CD4-positive, alpha-beta T cell (primary cell): ENCODE data around the gene LUZP4. TPM values are rescaled to one million over a fixed set of nuclear protein-coding genes. Genes with fewer than 3 reads are reported as not detected.

ENCODE experiments used
- ATAC-seq: fragments of 200-7000 bp; cut with Tn5 transposase; one replicate; pipeline ENCODE4 v1.10.0; 2022; ENCODE audit warnings: mild to moderate bottlenecking; ENCODE audit not compliant: poor library complexity
- CTCF ChIA-PET: fragments of 350-600 bp; sonication (Branson Sonifier 250); formaldehyde crosslinking; loops from one replicate; lab custom pipeline; 2021; ENCODE audit warnings: antibody characterized with exemption, inconsistent platforms; lab: Charles Lee
- POLR2A ChIA-PET: fragments of 350-600 bp; sonication (Branson Sonifier 250); formaldehyde crosslinking; loops from one replicate; lab custom pipeline; 2021; ENCODE audit warnings: antibody characterized with exemption, inconsistent platforms; lab: Charles Lee
- DNase-seq, 14 experiments: peaks; one replicate each; pipeline ENCODE4 v3.0.0-alpha.2; 2013 to 2020; ENCODE audit warnings: mixed read lengths in 2 of 14
- H3K27ac ChIP-seq, 2 donors: one replicate each; pipeline versions ENCODE4 v1.5.1 to v1.7.0; 2013; ENCODE audit warnings: low read length in 2 of 2, low read depth in 1 of 2, mild to moderate bottlenecking in 1 of 2
- H3K27me3 ChIP-seq, 2 experiments: 1 replicate in 1 of 2; 2 replicates in 1 of 2; pipeline versions ENCODE4 v1.6.1 to v1.7.0; 2013; ENCODE audit warnings: low read length in 2 of 2, control low read depth in 1 of 2, mild to moderate bottlenecking in 1 of 2, moderate library complexity in 1 of 2; ENCODE audit not compliant: insufficient read depth in 2 of 2, control insufficient read depth in 1 of 2
- H3K36me3 ChIP-seq: one replicate; pipeline ENCODE4 v1.6.1; 2013; ENCODE audit warnings: low read length, control low read depth; ENCODE audit not compliant: insufficient read depth
- H3K4me1 ChIP-seq: one replicate; pipeline ENCODE4 v1.6.1; 2013; ENCODE audit warnings: low read length, control low read depth; ENCODE audit not compliant: insufficient read depth
- H3K4me3 ChIP-seq: one replicate; pipeline ENCODE4 v1.5.1; 2013; ENCODE audit warnings: mild to moderate bottlenecking, low read length, moderate library complexity
- H3K9me3 ChIP-seq, 2 experiments: 1 replicate in 1 of 2; 2 replicates in 1 of 2; pipeline versions ENCODE4 v1.6.1 to v1.7.0; 2013; ENCODE audit warnings: low read length in 2 of 2, mild to moderate bottlenecking in 2 of 2, control low read depth in 1 of 2, moderate library complexity in 1 of 2; ENCODE audit not compliant: control insufficient read depth in 1 of 2, insufficient read depth in 1 of 2
- H3K27ac Mint-ChIP-seq: one replicate; pipeline ENCODE4 v1.8.0; 2020; ENCODE audit warnings: mixed read lengths
- H3K27me3 Mint-ChIP-seq: one replicate; pipeline ENCODE4 v1.8.0; 2021; ENCODE audit warnings: mixed read lengths
- H3K36me3 Mint-ChIP-seq: one replicate; pipeline ENCODE4 v1.8.0; 2021; ENCODE audit warnings: low read depth, mixed read lengths
- H3K4me1 Mint-ChIP-seq: one replicate; pipeline ENCODE4 v1.8.0; 2021; ENCODE audit warnings: low read depth, mixed read lengths
- H3K4me3 Mint-ChIP-seq: one replicate; pipeline ENCODE4 v1.8.0; 2020; ENCODE audit warnings: mild to moderate bottlenecking, mixed read lengths
- H3K9me3 Mint-ChIP-seq: one replicate; pipeline ENCODE4 v1.8.0; 2020; ENCODE audit warnings: mixed read lengths
- intact Hi-C, 2 experiments: fragments of 100-400 bp; cut with DNase I in 1 of 2; cut with micrococcal nuclease in 1 of 2; formaldehyde crosslinking; loops; one replicate each; pipeline versions ENCODE4 v1.15.1 to v1.9.0; 2023 to 2025; cut with DNase I, micrococcal nuclease
- total RNA-seq, 174 experiments: library from RNA in 2 of 174; stranded (reverse) in 2 of 174; gene quantifications; one replicate each; pipeline ENCODE4 v1.2.3 and lab custom pipeline; 2021 to 2026
- TF ChIP-seq, protein P1 (sequence below): fragments of 200-600 bp; IDR thresholded peaks from one replicate; pipeline ENCODE4 v1.8.0; 2022; ENCODE audit warnings: antibody characterized with exemption, mild to moderate bottlenecking

LUZP4 gene
- total RNA-seq, 2 experiments from 2014 or later: not detected

GRCh38 chrX:115297189-115297588, 7.7 kb downstream of the LUZP4 start:
- TF ChIP-seq, protein P1, sequence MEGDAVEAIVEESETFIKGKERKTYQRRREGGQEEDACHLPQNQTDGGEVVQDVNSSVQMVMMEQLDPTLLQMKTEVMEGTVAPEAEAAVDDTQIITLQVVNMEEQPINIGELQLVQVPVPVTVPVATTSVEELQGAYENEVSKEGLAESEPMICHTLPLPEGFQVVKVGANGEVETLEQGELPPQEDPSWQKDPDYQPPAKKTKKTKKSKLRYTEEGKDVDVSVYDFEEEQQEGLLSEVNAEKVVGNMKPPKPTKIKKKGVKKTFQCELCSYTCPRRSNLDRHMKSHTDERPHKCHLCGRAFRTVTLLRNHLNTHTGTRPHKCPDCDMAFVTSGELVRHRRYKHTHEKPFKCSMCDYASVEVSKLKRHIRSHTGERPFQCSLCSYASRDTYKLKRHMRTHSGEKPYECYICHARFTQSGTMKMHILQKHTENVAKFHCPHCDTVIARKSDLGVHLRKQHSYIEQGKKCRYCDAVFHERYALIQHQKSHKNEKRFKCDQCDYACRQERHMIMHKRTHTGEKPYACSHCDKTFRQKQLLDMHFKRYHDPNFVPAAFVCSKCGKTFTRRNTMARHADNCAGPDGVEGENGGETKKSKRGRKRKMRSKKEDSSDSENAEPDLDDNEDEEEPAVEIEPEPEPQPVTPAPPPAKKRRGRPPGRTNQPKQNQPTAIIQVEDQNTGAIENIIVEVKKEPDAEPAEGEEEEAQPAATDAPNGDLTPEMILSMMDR: no peak
- Histone ChIP-seq H3K36me3 (no peaks in the 10 kb centered on the region), H3K4me3 (no peak overlapping the region), H3K27ac (no peak overlapping the region), H3K4me1 (no peaks in the 10 kb centered on the region), H3K27me3 (no peaks in the 10 kb centered on the region), H3K9me3 (peaks cover 0 to 4% of the 10 kb centered on the region in 2 experiments)
- no peak for ATAC-seq
- no peaks in the 10 kb centered on the region for H3K4me1 Mint-ChIP-seq
- CTCF ChIA-PET: no interaction called here
- DNase-seq: no peak
- H3K4me3 Mint-ChIP-seq: no peak overlapping the region
- H3K27me3 Mint-ChIP-seq: no peaks in the 10 kb centered on the region
- POLR2A ChIA-PET: no interaction called here
- H3K27ac Mint-ChIP-seq: no peak overlapping the region
- H3K36me3 Mint-ChIP-seq: no peaks in the 10 kb centered on the region
- intact Hi-C loops: no loop called here
- H3K9me3 Mint-ChIP-seq: no peaks in the 10 kb centered on the region

DNA sequence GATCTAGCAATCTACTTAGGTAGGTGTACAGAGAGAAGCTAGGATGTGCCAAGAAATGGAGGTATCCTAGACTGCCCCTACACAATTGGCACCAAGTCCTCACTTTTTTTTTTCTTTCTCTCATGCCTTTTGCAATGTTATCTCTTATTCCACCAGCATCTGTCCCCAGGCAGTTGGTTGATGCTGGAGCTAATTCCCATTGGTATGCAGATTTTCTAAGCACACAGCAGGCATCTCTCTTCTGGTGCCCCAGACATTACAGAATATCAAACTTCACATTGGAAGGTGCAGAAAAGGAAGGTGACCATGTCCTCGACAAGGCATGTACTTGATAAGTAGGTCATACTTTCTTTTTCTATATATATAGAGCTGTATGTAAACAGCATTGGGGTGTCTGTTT, 21.6 kb downstream of the LUZP4 start:
- no peaks in the 10 kb centered on the region for H3K9me3 Mint-ChIP-seq
- peaks cover 0 to 5% of the 10 kb centered on the region in 2 experiments for H3K9me3 ChIP-seq
- H3K27me3 Mint-ChIP-seq: no peaks in the 10 kb centered on the region
- intact Hi-C loops: no loop called here
- TF ChIP-seq, protein P1: no peak
- H3K4me3 Mint-ChIP-seq: no peak overlapping the region
- H3K27ac ChIP-seq: no peak overlapping the region
- no peak for DNase-seq
- POLR2A ChIA-PET: no interaction called here
- H3K4me1 ChIP-seq: no peaks in the 10 kb centered on the region
- no peaks in the 10 kb centered on the region for H3K36me3 Mint-ChIP-seq
- no peaks in the 10 kb centered on the region for H3K4me1 Mint-ChIP-seq
- no peaks in the 10 kb centered on the region for H3K27me3 ChIP-seq
- H3K4me3 ChIP-seq: no peak overlapping the region
- CTCF ChIA-PET: no interaction called here
- no peaks in the 10 kb centered on the region for H3K36me3 ChIP-seq
- ATAC-seq: no peak
- H3K27ac Mint-ChIP-seq: no peak overlapping the region

DNA sequence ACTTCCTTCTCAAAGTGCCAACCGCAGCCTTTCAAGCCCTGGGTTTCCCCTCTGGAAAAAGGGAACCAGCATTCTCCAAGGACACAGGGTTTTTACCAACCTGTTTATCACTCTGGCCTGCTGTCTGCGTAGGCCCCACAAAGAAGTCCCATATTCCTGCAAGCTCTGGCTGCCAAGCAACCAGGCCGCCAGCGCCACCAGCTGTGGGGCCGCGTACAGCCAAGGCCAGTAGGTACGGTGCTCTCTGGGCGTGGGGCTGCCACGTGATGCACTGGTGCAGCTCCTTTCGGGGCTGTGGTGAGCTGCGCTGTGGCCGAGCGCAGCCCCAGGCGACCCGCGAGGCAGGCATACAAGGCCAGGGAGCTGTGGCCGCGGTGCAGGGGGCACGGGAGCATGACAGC, 22.1 kb downstream of the LUZP4 start:
- TF ChIP-seq, protein P1: no peak
- H3K27me3 ChIP-seq: no peaks in the 10 kb centered on the region
- intact Hi-C loops: no loop called here
- no peaks in the 10 kb centered on the region for H3K36me3 ChIP-seq
- ChIA-PET CTCF (no interaction called here), POLR2A (no interaction called here)
- no peak overlapping the region for H3K4me3 ChIP-seq
- H3K4me1 ChIP-seq: no peaks in the 10 kb centered on the region
- Mint-ChIP-seq H3K9me3 (no peaks in the 10 kb centered on the region), H3K27me3 (no peaks in the 10 kb centered on the region), H3K27ac (no peak overlapping the region), H3K4me3 (no peak overlapping the region), H3K36me3 (no peaks in the 10 kb centered on the region), H3K4me1 (no peaks in the 10 kb centered on the region)
- no peak overlapping the region for H3K27ac ChIP-seq
- ATAC-seq: no peak
- H3K9me3 ChIP-seq: peaks cover 0 to 5% of the 10 kb centered on the region in 2 experiments
- peak in 2 of 14 experiments; percentile 1 to 3 for DNase-seq
